ENCODE data around the gene CNNM2.

The CNNM2 gene

DNA sequence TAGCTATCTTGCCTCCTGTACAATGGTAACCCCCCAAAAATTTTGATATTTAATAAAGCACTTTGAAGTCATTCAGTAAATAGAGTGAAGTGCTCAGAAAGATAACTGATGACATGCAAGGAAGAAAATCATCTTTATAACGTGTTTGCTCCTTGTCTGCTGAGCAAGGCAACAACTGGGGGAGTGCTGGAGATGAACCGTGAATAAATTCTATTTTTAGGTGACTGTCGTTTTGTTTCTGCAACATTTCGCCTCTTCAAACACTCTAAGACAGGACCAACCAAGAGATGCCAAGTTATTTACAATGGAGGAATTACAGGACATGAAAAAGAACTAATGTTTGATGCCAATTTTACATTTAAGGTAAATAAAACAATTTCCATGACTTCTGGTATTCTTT, 39.5 kb upstream of the CNNM2 start:
- TF ChIP-seq, protein P1, sequence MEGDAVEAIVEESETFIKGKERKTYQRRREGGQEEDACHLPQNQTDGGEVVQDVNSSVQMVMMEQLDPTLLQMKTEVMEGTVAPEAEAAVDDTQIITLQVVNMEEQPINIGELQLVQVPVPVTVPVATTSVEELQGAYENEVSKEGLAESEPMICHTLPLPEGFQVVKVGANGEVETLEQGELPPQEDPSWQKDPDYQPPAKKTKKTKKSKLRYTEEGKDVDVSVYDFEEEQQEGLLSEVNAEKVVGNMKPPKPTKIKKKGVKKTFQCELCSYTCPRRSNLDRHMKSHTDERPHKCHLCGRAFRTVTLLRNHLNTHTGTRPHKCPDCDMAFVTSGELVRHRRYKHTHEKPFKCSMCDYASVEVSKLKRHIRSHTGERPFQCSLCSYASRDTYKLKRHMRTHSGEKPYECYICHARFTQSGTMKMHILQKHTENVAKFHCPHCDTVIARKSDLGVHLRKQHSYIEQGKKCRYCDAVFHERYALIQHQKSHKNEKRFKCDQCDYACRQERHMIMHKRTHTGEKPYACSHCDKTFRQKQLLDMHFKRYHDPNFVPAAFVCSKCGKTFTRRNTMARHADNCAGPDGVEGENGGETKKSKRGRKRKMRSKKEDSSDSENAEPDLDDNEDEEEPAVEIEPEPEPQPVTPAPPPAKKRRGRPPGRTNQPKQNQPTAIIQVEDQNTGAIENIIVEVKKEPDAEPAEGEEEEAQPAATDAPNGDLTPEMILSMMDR (conservative IDR thresholded peaks at IDR 0.05; ENCODE audit: low read depth, low read length): no peak

DNA sequence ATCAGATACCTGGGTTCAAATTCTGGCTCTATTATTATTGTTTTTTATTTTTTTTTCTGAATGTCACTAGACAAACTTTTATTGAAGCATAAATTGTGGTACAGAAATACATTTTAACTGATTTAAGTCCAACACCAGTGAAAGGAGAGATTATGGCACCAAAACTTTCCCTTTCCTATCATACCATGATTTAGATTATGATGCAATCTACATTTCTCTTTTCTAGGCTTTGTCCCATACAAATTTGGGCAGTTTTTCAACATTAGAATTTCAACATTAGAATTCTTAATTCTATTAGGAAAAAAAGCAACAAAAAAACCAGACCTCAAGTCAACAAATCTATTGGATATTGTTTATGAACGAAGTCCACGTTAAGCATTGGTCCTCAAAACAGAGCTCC, 37.8 kb upstream of the CNNM2 start:
- TF ChIP-seq, protein P1 (conservative IDR thresholded peaks at IDR 0.05; ENCODE audit: low read depth, low read length): no peak
- H3K4me3 ChIP-seq (ENCODE audit: low read length): no peak overlapping the region

More for the DNA sequence above, 39.5 kb upstream of the CNNM2 start:
- DNase-seq (ENCODE audit: low read depth): no peak
- no peak overlapping the region for H3K4me3 ChIP-seq (ENCODE audit: low read length)

DNA sequence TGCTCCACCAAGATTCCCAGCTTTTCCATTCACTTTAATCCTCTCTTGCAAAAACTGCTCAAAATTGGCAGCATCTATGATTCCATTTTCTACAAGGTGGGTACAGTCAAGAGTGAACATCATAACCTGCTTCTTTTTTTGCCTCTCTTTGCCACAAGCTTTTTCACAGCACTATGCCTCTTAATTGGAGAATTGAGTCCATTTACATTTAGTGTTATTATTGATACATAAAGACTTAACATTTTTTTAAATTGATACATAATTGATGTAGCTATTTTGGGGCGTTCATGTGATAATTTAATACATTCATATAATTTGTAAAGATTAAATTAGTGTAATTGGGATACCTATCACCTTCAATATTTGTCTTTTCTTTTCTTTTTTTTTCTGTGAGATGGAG, 30.0 kb upstream of the CNNM2 start:
- no peak for DNase-seq (ENCODE audit: low read depth)
- TF ChIP-seq, protein P1 (conservative IDR thresholded peaks at IDR 0.05; ENCODE audit: low read depth, low read length): no peak
- H3K4me3 ChIP-seq (ENCODE audit: low read length): no peak overlapping the region

More for the DNA sequence above, 37.8 kb upstream of the CNNM2 start:
- DNase-seq (ENCODE audit: low read depth): no peak

DNA sequence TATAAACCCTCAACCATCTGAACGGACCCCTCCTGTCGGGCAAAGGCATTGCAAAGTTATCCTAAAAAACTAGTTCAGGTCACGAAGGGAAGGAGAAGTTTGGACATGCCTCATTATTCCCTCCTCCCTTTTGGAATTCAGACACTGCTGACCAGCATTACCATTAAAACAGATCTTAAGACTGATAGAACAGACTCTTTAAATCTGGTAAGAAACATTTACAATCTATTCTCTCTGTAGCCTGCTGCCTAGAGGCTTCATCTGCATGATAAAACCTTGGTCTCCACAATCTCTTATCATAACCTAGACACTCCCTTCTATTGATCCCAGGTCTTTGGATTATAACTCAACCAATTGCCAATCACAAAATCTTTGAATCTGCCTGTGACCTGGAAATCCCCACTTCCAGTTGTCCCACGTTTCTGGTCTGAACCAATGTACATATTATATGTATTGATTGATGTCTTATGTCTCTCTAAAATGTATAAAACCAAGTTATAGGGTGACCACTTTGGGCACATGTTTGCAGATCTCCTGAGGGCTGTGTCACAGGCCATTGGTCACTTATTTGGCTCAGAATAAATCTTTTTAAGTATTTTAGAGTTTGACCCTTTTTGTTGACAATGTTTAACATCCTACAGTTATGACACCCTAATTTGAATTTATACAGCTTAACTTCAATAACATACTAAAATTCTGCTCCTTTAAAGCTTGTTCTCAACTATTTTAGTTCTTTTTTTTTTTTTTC, 23.5 kb upstream of the CNNM2 start:
- TF ChIP-seq, protein P1 (conservative IDR thresholded peaks at IDR 0.05; ENCODE audit: low read depth, low read length): no peak
- no peak overlapping the region for H3K4me3 ChIP-seq (ENCODE audit: low read length)
- DNase-seq (ENCODE audit: low read depth): no peak

DNA sequence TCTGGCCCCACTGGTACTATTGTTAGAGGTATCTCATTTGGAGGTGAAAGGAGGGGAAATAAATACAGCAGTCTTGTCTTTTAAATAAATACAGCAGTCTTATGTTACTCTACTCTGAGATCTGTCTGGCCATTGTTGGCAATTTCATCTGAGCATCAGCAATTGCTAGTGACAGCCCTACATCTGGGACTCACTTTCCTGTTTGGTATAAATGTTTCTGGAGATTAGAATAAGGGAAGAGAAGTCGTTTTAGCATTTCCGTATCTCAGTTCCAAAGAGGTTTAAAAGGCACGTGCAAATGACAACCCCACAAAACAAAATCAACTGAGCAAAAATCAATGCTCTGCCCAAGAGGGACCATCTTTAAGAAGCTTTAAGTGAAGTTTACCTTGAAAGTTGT, 18.1 kb upstream of the CNNM2 start:
- no peak overlapping the region for H3K4me3 ChIP-seq (ENCODE audit: low read length)
- TF ChIP-seq, protein P1 (conservative IDR thresholded peaks at IDR 0.05; ENCODE audit: low read depth, low read length): no peak
- no peak for DNase-seq (ENCODE audit: low read depth)

DNA sequence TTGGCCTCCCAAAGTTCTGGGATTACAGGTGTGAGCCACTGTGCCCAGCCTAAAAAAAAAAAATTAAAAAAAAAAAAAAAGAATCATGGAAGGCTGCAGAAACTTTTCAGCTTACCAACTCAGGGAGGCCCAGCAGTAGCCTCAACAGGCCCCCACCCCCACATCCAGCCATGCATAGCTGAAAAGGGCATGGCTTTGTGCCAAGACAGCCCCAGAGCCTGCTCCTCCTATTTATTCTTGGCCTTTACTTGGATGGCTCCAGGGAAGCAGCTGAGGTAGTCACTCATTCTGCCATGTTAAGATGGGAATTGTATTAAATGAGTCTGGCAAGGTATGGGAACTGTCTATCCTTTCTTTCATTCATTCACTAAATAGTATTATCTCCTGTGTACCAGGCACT, 13.7 kb upstream of the CNNM2 start:
- H3K4me3 ChIP-seq (ENCODE audit: low read length): no peak overlapping the region
- TF ChIP-seq, protein P1 (conservative IDR thresholded peaks at IDR 0.05; ENCODE audit: low read depth, low read length): no peak
- no peak for DNase-seq (ENCODE audit: low read depth)

DNA sequence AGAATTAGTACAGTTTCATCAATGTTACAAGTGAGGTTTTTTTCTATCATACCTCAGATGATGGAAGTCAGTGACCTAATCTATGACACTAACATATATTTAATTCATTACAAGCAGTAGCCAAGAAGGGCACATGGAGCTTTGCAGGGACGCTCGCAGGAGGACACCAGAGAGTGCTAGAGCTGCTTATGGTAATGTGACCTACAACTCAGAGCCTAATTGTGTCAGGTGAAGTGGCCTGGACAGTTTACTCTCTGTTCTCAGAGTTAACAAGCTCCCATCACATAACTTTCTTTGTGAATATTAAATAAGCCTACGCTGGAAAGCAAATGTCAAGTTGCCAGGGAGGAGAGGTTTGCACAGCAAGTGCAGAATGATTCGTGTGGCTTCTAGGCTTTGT, 11.6 kb upstream of the CNNM2 start:
- no peak for DNase-seq (ENCODE audit: low read depth)
- H3K4me3 ChIP-seq (ENCODE audit: low read length): no peak overlapping the region
- TF ChIP-seq, protein P1 (conservative IDR thresholded peaks at IDR 0.05; ENCODE audit: low read depth, low read length): no peak
